SK-N-DZ (cell line): ENCODE data around the gene MRPS24. TPM values are rescaled to one million over a fixed set of nuclear protein-coding genes. Genes with fewer than 3 reads are reported as not detected.
"Not testable (repeated sequence)": the region's sequence is repeated elsewhere in the genome, so short reads cannot be mapped to it uniquely, and the experiment has no call there.

Experiments
- DNase-seq: peaks from one replicate; pipeline ENCODE4 v3.0.0-alpha.2; 2015; ENCODE audit warnings: low spot score
- polyA plus RNA-seq, 2 experiments: library from polyadenylated mRNA; depleted of rRNA; stranded (reverse); fragments of >200 nt; gene quantifications; 2 replicates each; pipeline ENCODE4 v1.2.3, GENCODE V29; 2014

The MRPS24 gene
- 151 and 153 TPM in 2 replicates for polyA plus RNA-seq (2014; cell fraction: cytosol; rRNA removed)
- polyA plus RNA-seq (2014; cell fraction: nucleus; rRNA removed): 78.2 and 108 TPM in 2 replicates

DNA sequence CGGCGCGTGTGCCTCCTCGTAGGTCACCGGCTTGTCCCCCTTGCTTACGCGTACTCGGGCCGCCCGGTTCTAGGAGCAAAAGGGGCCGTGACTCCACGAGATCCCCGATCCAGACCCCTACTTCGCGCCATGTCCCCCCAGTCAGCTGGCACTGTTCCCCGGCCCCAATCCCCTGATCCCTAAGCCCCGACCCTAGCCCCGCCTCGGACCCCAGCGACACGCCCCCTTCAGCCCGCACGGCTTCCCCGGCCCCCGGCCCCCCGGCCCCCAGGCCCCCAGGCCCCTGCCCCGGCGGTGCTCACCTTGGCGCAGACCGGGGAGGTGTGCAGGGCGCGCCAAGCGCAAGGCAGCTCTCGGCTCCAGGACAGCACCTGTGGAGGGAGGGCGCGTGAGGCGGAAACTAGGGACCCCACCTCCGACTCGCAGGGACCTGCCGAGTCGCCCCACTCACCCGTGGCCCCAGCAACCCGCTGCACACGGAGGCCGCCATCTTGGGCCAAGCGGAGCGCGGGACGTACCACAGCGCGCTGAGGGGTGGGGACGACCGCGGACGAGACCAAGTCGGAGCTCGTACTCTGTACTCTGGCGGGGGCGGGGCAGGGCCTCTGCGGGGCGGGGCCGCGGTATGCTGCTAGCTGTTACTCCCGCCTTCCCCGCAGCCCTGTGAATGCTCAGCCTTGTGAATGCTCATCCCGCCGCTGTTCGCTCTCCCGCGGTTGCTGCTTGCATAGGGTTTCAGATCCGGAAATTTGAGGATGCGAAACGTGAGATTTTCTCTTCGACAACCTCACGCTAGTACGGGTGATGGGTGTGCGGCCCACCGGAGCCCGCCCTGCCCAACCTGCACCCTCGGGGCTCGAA, at the start of gene MRPS24:
TSS of gene MRPS24 (minus strand) at position 512 of the 861 bp plus-strand sequence. CDS start at position 490, 22 bp downstream.
- DNase-seq: peak; percentile 92

DNA sequence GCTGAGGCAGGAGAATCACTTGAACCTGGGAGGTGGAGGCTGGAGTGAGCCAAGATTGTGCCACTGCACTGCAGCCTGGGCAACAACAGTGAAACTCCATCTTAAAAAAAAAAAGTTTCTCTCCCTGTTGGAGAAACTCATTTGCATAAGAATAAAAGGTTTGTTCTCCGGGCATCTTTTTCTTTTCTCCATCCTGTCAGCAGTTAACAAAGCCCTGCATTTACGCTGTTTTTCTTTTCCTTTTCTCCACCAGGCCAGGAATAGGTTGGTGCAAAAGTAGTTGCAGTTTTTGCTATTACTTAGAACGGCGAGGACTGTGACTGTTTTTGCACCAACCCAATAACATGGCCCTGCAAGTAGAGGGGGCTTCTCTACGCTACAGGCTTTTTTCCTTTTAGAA, 46.6 kb upstream of the MRPS24 start:
- DNase-seq: no peak

DNA sequence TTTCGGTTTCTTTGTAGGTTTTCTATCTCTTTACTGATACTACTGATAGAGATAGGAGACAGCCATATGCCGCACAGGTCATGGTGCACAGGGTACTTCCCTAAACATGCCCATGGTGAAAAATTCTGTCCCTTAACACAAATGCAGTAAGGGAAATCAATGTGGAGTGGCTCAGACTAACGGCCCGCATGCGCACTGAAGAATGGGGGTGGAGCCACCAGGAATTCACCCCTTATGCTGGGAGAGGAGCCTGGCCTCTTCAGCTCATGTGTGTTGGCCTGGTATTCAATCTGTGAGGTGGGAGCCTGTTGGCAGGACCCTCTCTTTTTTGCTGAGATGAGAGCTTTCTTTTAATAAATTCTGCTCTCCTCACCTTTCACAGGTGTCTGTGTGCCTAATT, 45.5 kb upstream of the MRPS24 start:
- DNase-seq: no peak

DNA sequence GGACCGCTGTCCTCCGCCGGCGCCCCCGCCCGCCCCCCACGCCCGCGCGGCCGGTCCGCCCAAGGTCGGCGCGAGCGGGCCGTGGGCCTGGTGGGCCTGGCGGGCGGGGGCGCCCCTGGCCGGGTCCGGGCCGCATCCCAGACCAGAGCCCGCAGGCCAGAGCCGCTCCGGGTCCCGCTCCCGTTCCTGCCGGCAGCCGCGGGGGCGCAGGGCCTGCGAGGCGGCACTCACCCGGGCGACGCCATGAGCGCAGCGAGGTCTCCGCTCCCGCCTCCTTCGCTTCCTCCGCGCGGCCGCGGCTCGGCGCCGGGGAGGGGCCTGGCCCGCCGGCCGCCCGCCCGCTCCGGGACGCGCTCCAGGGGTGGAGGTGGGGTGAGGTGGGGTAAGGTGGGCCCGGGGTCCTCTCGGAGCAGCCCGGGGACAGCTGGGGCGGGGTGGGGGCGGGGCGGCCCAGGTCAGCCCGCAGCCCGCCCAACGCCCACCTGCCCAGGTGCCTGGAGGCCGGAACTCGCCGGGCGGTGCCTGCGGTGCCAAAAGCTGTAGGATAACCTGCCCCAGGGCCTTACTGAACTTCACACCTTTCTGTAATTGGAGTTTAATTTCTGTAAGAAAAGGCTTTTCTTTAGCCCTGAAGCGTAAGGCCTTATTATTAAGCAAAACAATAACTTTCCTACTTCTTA, 37.2 kb upstream of the MRPS24 start, which contains the start of gene URGCP:
TSS of gene URGCP (minus strand) at position 266 of the 680 bp plus-strand sequence. CDS start at position 245, 21 bp downstream.
- peak; percentile 17 for DNase-seq

DNA sequence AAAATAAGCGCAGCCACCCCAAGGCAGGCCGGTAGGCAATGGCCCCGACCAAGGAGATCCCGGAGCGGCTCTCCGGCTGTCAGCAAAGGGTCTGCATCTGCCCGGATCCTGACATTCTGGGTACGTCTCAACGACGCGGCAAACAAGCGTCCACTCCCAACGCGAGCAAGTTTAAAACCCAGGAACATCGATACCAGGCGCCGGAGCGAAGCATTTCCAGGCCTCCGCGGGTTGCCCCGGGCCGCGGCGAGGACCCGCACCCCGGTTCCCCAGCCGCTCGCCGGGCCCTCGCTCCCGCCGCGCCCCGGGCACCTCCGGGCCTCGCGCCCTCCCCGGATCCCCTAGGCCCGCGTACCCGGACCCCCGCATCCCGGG, 36.6 kb upstream of the MRPS24 start:
- DNase-seq: peak; percentile 54

DNA sequence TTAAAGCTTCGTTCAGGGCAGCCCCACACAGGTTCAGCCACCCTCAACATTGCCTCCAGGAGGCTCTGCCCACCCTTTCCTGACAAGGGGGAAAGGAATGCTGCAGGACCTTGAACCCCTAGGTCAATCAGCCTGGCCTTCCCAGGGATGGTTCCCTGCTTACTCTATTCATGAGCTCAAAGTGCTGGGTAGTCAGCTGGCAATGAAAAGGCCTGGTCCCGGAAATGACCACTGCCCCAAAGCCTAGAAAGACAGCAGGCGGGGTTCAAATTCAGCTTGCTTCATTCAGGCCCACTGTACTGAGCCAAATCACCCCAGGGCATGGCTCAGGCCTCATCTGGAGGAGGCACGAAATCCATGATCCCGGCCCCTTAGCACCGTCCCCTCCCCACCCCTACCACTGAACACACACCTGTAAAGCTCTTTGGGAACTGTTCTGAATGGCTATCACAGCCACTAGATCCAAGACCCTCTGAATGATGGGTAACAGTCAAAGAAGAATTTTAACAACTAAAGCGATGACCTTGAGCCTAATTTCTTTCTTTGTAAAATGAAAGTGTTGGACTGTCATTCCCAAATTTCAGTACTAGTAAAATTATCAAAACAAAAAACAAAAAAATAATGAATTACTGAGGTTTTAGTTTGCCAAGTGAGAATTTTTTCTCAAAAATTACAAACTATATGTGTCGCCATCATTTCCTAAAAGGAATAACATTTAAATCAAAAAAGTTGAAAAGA, 36.1 kb upstream of the MRPS24 start:
- DNase-seq: no peak

DNA sequence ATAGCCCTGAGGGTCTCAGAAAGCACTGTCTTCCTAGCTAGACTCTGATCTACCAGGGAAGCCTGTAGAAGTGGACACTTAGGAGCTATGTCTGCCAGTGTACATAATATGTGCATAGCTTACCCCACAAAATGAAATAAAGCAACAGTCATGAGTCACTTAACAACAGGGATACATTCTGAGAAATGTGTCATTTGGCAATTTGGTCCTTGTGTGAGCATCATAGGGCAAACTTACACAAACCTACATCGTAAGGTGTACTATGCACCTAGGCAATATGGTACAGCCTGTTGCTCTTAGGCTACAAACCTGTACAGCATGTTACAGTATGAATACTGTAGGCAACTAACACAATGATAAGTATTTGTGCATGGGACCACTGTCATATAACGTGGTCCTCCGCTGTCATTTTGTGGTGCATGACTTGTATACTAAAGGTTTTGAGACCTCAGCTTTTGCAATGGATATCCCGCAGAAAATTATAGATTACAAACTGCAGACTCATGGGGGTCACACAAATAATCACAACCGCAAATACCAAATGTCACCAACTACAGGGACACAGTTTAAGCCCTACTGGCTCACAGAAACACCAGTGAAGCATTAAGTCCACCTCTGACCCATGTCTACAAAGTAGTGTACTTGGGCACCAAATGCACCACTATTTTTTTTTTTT, 35.4 kb upstream of the MRPS24 start:
- DNase-seq: no peak

DNA sequence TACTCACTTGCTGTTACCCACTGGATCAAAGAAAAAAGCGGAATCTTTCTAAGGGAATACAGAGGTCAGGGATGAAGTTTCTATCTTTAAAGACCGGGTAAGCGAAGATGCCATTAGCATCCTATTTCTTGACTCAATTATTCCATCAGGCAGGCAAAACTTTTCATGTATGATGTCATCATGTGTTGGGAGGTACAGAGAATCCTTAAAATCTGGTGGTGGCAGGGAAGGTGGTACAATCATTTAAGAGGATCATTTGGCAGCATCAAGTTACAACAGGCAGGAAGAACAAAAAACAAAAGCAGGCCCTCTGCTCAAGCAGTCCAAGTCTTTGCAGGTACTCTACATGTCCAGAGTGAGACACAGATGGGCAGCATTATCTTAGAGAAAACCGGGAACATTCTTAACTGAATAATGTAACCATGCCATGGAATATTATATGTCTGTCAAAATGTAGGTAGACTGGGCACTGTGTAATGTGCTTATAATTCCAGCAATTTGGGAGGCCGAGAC, 33.3 kb upstream of the MRPS24 start:
- no peak for DNase-seq

DNA sequence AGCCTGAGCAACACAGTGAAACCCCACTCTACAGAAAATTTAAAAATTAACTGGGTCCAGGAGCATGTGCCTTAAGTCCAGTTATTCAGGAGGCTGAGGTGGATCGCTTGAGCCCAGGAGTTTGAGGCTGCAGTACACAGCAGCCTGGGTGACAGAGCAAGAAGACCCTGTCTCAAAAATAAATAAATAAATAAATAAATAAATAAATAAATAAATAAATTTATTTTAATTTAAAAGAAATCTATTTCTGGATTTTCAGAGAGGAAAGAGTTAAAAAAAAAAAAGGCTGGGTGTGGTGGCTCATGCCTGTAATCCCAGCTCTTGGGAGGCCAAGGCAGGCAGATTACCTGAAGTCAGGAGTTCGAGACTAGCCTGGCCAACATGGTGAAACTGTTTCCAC, 29.3 kb upstream of the MRPS24 start:
- DNase-seq: not testable (repeated sequence)

DNA sequence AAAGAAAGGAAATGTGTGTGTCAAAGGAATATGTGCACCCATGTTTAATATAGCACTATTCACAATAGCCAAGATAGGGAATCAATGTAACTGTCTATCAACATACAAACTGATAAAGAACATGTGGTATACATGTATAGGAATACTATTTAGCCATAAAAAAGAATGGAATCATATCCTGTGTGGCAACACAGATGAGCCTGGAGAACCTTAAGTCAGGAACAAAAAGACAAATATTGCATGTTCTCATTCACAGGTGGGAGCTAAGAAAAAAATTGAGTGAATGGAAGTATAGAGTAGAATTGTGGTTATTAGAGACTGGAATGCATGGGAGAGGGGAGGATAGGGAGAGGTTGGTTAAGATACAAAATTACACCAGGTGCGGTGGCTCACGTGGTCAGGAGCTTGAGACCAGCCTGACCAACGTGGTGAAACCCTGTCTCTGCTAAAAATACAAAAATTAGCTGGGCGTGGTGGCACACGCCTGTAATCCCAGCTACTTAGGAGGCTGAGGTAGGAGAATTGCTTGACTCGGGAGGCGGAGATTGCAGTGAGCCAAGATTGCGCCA, 26.6 kb upstream of the MRPS24 start:
- DNase-seq: no peak

DNA sequence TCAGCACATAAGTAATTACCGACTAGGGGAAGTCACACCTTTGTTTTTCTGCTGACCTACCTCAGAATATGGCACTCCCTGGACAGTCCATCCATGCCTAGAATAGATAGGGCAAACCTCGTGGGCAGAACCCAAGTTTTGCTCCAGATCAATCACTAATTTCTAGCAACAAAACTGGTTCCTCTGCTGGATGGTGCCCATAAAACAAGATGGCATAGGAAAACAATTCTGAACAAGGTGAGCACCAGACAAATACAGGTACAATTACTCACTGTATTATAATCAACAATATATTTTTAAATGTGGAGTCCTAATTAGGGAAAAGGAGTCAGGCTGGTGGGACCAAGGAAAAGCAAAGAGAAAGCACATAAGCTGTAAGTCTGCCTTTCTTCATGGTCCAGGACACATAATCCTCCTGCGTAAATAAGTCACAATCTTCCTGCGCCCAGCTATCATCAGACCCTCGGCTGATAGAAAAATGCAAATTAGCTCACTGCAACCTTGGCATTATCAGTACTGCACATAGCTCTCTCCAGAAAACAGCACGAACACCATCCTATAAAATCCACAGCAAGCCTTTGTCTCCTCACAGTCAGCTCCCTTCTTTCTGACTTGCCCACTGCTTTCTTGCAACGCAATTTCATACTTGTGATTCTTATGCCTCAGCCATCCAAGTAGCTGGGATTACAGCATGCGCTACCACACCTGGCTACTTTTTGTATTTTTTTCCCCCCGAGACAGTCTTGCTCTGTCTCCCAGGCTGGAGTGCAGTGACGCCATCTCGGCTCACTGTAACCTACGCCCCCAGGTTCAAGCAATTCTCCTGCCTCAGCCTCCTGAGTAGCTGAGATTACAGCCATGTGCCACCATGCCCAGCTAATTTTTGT, 22.0 kb upstream of the MRPS24 start:
- no peak for DNase-seq

DNA sequence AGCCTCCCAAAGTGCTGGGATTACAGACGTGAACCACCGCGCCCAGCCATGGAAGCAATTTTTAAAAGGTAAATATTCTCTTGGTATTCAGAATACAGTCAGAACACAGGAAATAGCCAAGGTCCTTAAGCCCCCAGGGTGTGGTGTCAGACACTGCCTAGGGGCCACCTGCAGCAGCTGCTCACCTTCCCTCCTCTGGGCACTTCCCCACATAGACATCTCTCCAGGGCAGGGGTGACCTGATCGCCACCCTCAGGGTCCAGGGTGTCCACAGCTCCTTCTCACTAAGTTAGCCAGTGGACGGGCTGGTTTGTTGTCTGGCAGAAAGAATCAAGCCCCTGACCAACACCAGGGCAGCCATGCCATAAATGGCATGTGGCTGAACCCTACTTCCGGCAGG, 21.2 kb upstream of the MRPS24 start:
- DNase-seq: no peak

DNA sequence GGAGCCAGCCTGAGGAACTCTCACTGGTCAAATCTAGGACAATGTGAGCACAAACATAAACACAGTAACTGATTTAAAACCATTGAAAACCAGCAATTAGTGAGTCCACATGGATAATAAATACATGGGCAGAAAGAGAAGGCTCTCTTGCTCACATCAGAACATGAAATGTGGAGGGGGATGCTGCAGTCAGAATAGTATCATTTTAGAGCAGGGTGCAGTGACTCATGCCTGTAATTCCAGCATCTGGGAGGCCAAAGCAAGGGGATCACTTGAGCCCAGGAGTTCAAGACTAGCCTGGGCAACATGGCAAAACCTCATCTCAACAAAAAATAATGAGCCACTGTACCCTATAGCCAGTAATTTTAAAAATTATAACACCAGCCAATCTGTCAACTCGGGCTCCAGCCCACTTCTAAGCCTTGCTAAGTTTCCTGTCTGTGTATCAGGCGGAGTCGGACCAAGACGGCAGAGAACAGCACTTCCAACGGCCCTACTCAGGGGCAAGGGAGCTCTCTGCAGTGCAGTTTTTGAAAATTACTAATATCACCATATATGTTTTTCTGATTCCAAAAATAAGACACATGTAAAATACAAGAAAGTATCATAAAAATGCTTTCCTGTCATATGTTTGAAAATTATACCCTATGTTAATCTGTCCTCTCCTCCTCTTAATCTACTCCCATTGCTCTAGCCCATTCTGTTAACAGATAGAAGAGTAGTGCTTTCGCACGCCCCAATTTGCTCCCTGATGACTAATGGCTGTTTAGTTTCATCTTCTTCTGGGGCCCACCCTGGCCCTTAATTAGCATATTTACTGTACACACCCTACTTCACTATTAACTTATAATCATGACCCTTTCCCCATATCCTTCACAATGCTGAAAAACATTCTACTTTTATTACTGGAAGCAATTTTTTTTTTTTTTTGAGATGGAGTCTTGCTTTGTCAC, 20.0 kb upstream of the MRPS24 start:
- DNase-seq: no peak

DNA sequence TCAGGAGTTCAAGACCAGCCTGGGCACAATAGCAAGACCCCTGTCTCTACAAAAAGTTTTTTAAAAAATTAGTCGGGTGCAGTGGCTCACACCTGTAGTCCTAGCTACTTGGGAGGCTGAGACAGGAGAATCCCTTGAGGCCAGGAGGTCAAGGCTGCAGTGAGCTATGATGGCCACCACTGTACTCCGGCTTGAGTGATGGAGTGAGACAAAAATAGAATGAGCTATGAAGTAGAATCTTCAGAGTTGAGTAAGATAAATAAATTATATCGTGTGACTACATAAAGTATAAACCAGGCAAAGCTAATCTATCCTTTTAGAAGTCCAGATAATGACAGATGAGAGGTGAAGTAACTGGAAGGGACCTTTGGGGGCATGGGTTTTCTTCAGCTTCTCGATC, 15.3 kb upstream of the MRPS24 start:
- DNase-seq: no peak

DNA sequence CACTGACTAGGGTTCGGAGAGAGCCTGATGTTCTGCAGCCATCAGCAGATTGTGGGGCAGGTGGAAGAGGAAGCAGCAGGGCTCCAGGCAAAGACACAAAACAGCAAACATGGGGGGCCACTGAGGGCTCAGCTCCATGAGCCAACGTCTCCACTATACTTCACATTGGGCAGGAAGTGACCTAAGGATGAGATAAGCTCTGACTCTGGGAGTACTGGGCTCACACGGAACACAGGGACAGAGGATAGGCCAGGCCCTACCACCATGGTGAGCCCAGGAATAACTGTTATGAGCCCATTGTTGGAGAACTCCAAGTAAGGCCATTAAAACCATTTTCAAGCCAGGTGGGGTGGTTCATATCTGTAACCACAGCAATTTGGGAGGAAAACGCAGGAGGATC, 14.9 kb upstream of the MRPS24 start:
- DNase-seq: no peak

DNA sequence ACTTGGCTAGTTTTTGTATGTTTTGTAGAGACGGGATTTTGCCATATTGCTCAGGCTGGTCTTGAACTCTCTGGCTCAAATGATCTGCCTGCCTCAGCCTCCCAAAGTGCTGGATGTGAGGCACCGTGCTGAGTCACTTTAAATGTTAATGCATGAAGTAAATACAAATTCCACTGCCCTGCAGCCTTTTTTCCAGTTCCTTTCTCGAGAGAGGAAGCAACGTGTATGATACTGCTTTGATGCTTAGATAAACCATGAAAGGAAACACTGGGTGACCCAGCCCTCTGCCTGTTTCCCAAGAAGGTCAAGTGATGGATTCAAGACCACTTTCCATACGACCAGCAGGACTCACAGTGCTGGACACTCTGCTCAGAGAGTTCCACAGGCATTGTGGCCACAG, 11.3 kb upstream of the MRPS24 start:
- DNase-seq: no peak

DNA sequence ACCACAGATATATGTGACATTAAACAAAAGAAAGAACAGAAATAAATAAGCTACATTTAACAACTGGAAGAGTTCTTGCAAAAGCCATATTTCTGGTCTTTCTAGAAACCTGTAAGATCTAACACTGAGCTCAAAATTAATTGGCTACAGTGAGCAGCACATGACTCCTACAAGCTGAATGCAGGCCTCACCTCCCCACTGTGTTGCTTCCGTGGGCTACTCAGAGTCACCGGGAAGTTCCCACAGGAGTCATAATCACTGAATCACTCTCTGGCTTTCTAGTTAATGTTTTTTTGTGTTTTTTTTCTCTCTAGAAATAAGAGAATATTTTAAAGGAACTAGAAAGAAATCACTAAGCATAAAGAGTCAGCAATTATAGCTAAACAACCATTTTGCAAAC, 10.2 kb upstream of the MRPS24 start:
- DNase-seq: no peak

DNA sequence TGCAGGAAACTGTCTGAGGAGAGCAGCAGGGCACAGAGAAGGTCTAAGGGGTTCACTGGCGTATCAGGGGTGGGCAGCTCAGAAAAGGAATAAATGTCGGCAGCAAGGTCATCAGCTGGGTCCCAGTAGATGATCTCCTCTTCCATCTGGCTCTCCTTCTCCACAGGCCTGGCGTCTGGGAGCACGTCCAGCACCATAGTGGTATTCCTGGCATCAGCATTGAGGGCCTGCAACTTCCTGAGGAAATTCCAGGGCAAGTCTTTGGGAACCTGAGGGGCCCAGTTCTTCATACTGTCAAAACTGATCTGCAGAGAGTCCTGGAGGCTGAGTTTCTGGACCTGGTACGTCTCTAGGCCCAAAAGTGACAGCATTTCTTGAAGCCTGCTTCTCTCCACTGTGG, 9.6 kb upstream of the MRPS24 start:
- no peak for DNase-seq
